K562 (cell line): ENCODE data around the gene FAM161A. TPM values are rescaled to one million over a fixed set of nuclear protein-coding genes. Genes with fewer than 3 reads are reported as not detected.

Experiments used
- ATAC-seq: fragments of 200-7000 bp; cut with Tn5 transposase; 3 replicates; pipeline ENCODE4 v1.9.1; 2020; ENCODE audit warnings: moderate library complexity
- BruUV-seq: library from RNA; stranded (reverse); fragments of 400-500 nt; replicated peaks from 2 replicates; lab custom pipeline; 2021; lab: Mats Ljungman, UMichigan
- CTCF ChIA-PET: fragments of 300-600 bp; formaldehyde crosslinking; extraction: SDS; loops from one replicate; lab custom pipeline; 2021; ENCODE audit warnings: low intra/inter-chr PET ratio; lab: Yijun Ruan, JAX
- POLR2A ChIA-PET: fragments of 300-600, 350-650 bp; sonication (Branson Sonifier 250); formaldehyde crosslinking; extraction: SDS; loops from one replicate; lab custom pipeline; 2021; ENCODE audit warnings: antibody characterized with exemption, inconsistent platforms; lab: Yijun Ruan, JAX
- DNase-seq, 4 experiments: peaks; one replicate each; pipeline versions ENCODE4 v3.0.0 to v3.0.0-alpha.2; 2011 to 2018; ENCODE audit warnings: low spot score in 3 of 4, mixed read lengths in 3 of 4; ENCODE audit errors: extremely low read depth in 1 of 4
- FAIRE-seq: peaks from 2 replicates; lab custom pipeline; 2011; peaks lifted over from hg19 to GRCh38; lab: Jason Lieb, UNC
- H2AFZ ChIP-seq: 2 replicates; pipeline ENCODE4 v1.6.0; 2011; ENCODE audit warnings: low read depth, low read length, control low read depth, inconsistent platforms
- H3K27ac ChIP-seq: fragments of 200-600 bp; 3 replicates; pipeline ENCODE4 v1.8.0; 2011; ENCODE audit warnings: low read depth, mild to moderate bottlenecking, control low read depth, inconsistent platforms, low read length, moderate library complexity, mixed read lengths; ENCODE audit errors: extremely low read depth
- H3K27me3 ChIP-seq, 2 experiments: fragments of 300-600 bp in 1 of 2; 2 replicates in 1 of 2; 3 replicates in 1 of 2; pipeline versions ENCODE4 v1.6.0 to v1.8.0; 2011; ENCODE audit warnings: inconsistent platforms in 2 of 2, low read length in 2 of 2, mild to moderate bottlenecking in 1 of 2, mixed read lengths in 1 of 2, moderate library complexity in 1 of 2; ENCODE audit not compliant: control insufficient read depth in 2 of 2, insufficient read depth in 2 of 2
- H3K36me3 ChIP-seq: fragments of 300-600 bp; 3 replicates; pipeline ENCODE4 v1.8.0; 2011; ENCODE audit warnings: mild to moderate bottlenecking, low read length, inconsistent platforms; ENCODE audit not compliant: control insufficient read depth, insufficient read depth
- H3K4me1 ChIP-seq, 2 experiments: fragments of 200-600 bp in 1 of 2; replicated peaks in 1 of 2; 2 replicates in 1 of 2; 3 replicates in 1 of 2; pipeline versions ENCODE4 v1.5.1 to v1.8.0; 2011; ENCODE audit warnings: inconsistent platforms in 2 of 2, low read length in 2 of 2, mild to moderate bottlenecking in 1 of 2, mixed read lengths in 1 of 2, moderate library complexity in 1 of 2; ENCODE audit not compliant: control insufficient read depth in 2 of 2, insufficient read depth in 2 of 2
- H3K4me2 ChIP-seq: 2 replicates; pipeline ENCODE4 v1.6.1; 2011; ENCODE audit warnings: low read length, control low read depth, inconsistent platforms, mixed read lengths; ENCODE audit not compliant: insufficient read depth
- H3K4me3 ChIP-seq: fragments of 200-600 bp; sonication (generic), shearing (Covaris generic); 2 replicates; pipeline ENCODE4 v1.5.1; 2016; ENCODE audit warnings: control low read depth, inconsistent platforms
- H3K79me2 ChIP-seq: fragments of 200-600 bp; 3 replicates; pipeline ENCODE4 v1.8.0; 2011; ENCODE audit warnings: low read length, inconsistent platforms; ENCODE audit not compliant: control insufficient read depth, insufficient read depth
- H3K9ac ChIP-seq, 2 experiments: 2 replicates each; pipeline versions ENCODE4 v1.6.0 to v1.6.1; 2011; ENCODE audit warnings: low read depth in 2 of 2, low read length in 2 of 2, control low read depth in 1 of 2, inconsistent platforms in 1 of 2, mild to moderate bottlenecking in 1 of 2, mixed read lengths in 1 of 2; ENCODE audit not compliant: insufficient read depth in 1 of 2
- H3K9me1 ChIP-seq: one replicate; pipeline ENCODE4 v1.6.0; 2011; ENCODE audit warnings: inconsistent platforms, mild to moderate bottlenecking, low read length, moderate library complexity; ENCODE audit not compliant: control insufficient read depth, insufficient read depth
- H3K9me3 ChIP-seq: replicated peaks from 2 replicates; pipeline ENCODE4 v1.5.1; 2011; ENCODE audit warnings: low read depth, low read length, inconsistent platforms; ENCODE audit not compliant: control insufficient read depth, insufficient read depth
- H4K20me1 ChIP-seq: replicated peaks from 2 replicates; pipeline ENCODE4 v1.6.1; 2011; ENCODE audit warnings: low read length, inconsistent platforms, mixed read lengths; ENCODE audit not compliant: control insufficient read depth, insufficient read depth
- FOXJ3 ChIP-seq: sonication (generic); formaldehyde crosslinking; IDR thresholded peaks from 2 replicates; pipeline ENCODE4 v1.4.0; 2020; ENCODE audit warnings: mild to moderate bottlenecking, missing genetic modification reagents
- MTA2 ChIP-seq: fragments of 450-650 bp; IDR thresholded peaks from 2 replicates; pipeline ENCODE4 v1.6.1; 2016; ENCODE audit warnings: low read depth
- MYC ChIP-seq, 2 experiments: fragments of 250-450 bp in 1 of 2; sonication (Bioruptor Pico) in 1 of 2; IDR thresholded peaks; 2 replicates each; pipeline versions ENCODE4 v1.5.1 to v1.6.1; 2012 to 2021; ENCODE audit warnings: low read depth in 2 of 2, borderline replicate concordance in 1 of 2, improper control_type of control experiment in 1 of 2, low read length in 1 of 2, mild to moderate bottlenecking in 1 of 2, moderate library complexity in 1 of 2
- NFYB ChIP-seq: IDR thresholded peaks from 2 replicates; pipeline ENCODE4 v1.6.1; 2011; ENCODE audit warnings: mild to moderate bottlenecking, moderate library complexity; ENCODE audit not compliant: insufficient read length; ENCODE audit errors: extremely low read depth
- SUPT5H ChIP-seq: fragments of 450-650 bp; IDR thresholded peaks from 2 replicates; pipeline ENCODE4 v1.6.1; 2016
- WGBS: fragments of 100-300 bp; shearing (Covaris generic); methylation state at CpG from one replicate; pipeline ENCODE4 v1.1.6; 2016; ENCODE audit warnings: low coverage, mixed read lengths; ENCODE audit not compliant: insufficient coverage; ENCODE audit errors: missing lambda C conversion rate; 5-methylcytosine and 5-hydroxymethylcytosine counted together
- in situ Hi-C: fragments of 300-500 bp; cut with MboI; formaldehyde crosslinking; loops from 4 replicates; pipeline ENCODE4 v1.15.0; 2018; ENCODE audit warnings: inconsistent platforms, mixed read lengths
- intact Hi-C: fragments of 100-400 bp; cut with micrococcal nuclease; formaldehyde crosslinking; loops from 2 replicates; pipeline ENCODE4 v1.14.2; 2022
- polyA plus RNA-seq, 8 experiments: library from polyadenylated mRNA; depleted of rRNA in 4 of 8; stranded (reverse) in 5 of 8; unstranded in 3 of 8; fragments of >200 nt; fragmentation: Nextera tagmentation in 2 of 8; fragmentation: Illumina TruSeq in 1 of 8; extraction: Ambion mirVana in 2 of 8; extraction: Trizol in 1 of 8; gene quantifications; 2 replicates each; pipeline versions ENCODE4 v1.2.1 to v1.2.3, GENCODE V29; 2011 to 2014; ENCODE audit warnings: inconsistent platforms in 1 of 8, missing spikeins in 1 of 8
- total RNA-seq, 7 experiments: library from RNA; depleted of rRNA in 6 of 7; stranded (reverse); fragments of >200 nt in 6 of 7; fragmentation: Illumina TruSeq in 2 of 7; extraction: Trizol in 2 of 7; gene quantifications; 2 replicates each; pipeline versions ENCODE4 v1.2.1 to v1.2.3, GENCODE V29; 2011 to 2021; ENCODE audit warnings: low replicate concordance in 1 of 7
- TF ChIP-seq, protein P1 (sequence below): IDR thresholded peaks from 2 replicates; pipeline ENCODE4 v1.6.1; 2012; ENCODE audit warnings: low read depth, low read length, improper control_type of control experiment, borderline replicate concordance
- TF ChIP-seq, protein P2 (sequence below): sonication (generic); formaldehyde crosslinking; IDR thresholded peaks from 2 replicates; pipeline ENCODE4 v1.8.1; 2023; ENCODE audit warnings: mild to moderate bottlenecking, missing genetic modification reagents
- TF ChIP-seq, protein P3 (sequence below), 2 experiments: fragments of 450-650 bp in 1 of 2; sonication (generic) in 1 of 2; formaldehyde crosslinking; conservative IDR thresholded peaks; 2 replicates each; pipeline versions ENCODE4 v1.4.0 to v1.8.1; 2020 to 2022; ENCODE audit warnings: mild to moderate bottlenecking in 1 of 2, missing genetic modification reagents in 1 of 2

FAM161A gene
- total and polyA plus RNA-seq, 9 of the 15 experiments (the other 6 are each of a cell fraction or from before 2014, with no cell fraction given), result 0.27 to 1.4 (median 0.80) TPM

DNA sequence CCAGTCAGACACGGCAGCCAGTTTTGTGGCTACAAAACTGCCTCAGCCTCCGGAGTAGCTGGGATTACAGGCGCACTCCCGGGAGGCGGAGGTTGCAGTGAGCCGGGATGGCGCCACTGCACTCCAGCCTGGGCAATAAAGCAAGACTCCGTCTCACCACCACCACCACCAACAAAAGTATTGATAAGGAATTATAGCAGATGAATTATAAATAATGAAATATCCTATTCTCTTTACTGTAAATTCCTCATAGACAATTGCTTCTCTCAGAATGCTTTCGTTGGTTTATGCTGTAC, 1.4 kb upstream of the FAM161A start (continued):
- TF ChIP-seq, protein P1, sequence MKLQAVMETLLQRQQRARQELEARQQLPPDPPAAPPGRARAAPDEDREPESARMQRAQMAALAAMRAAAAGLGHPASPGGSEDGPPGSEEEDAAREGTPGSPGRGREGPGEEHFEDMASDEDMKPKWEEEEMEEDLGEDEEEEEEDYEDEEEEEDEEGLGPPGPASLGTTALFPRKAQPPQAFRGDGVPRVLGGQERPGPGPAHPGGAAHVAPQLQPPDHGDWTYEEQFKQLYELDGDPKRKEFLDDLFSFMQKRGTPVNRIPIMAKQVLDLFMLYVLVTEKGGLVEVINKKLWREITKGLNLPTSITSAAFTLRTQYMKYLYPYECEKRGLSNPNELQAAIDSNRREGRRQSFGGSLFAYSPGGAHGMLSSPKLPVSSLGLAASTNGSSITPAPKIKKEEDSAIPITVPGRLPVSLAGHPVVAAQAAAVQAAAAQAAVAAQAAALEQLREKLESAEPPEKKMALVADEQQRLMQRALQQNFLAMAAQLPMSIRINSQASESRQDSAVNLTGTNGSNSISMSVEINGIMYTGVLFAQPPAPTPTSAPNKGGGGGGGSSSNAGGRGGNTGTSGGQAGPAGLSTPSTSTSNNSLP, result no peak
- TF ChIP-seq MTA2, result no peak

DNA sequence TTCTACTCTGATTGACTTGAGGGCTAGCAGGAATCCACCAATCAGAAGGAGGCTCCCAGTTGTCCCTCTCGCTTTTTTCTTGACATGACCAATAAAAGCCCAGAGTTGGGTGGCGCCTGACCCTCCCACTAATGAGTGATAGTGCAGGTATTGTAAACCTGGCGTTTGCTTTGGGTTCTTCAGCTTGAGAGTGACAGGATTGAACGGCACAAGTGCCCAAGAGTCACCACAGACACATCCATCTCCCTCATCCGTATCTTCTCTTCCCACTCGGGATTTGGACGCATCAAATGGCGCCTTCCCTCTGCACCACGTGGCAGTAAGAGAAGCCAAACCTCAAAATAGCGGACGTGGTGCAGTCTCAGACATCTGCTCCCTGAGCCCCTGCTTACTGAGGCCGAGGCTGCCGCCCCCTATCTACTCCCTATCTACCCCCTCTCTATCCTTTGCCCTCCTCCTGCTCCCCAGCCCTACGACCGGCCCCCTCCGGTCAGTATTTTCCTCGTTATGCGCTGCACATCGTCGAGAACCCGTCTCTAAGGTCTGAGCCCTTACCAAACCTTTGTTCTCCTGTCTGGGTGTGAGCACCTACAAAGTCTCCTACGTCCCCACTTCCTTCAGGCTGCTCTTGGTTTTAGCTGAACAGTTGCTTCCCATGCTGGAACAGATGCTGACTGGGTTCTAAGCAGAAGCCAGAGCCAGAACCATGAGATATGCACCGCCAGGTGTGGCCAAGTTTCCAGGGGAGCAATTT, 881 bp upstream of the FAM161A start:
- Histone ChIP-seq H3K4me2 (peak overlapping the region; percentile 96), H3K9me1 (peaks cover 4% of the 10 kb centered on the region), H3K4me3 (peak overlapping the region; percentile 80), H2AFZ (peak overlapping the region; percentile 100), H3K27ac (no peak overlapping the region; the same call in 2 of the 3 replicates), H3K79me2 (no peaks in the 10 kb centered on the region), H3K4me1 (peaks cover 0 to 14% of the 10 kb centered on the region in 2 experiments; a peak in 4 of 5 replicates), H4K20me1 (no peaks in the 10 kb centered on the region), H3K9me3 (no peaks in the 10 kb centered on the region), H3K9ac (peak overlapping the region; percentile 69 to 93; a peak in 3 of 4 replicates), H3K27me3 (peaks cover 0 to 4% of the 10 kb centered on the region in 2 experiments; a peak in 2 of 5 replicates), H3K36me3 (no peaks in the 10 kb centered on the region)
- no TSS peak for BruUV-seq
- in situ Hi-C loops (no loop called here), intact Hi-C loops (no loop called here)
- WGBS, result 65% methylated on average over 19 of the region's 23 CpGs
- POLR2A ChIA-PET, result interaction anchor here (0.7 to 1.3 kb wide), 2 partner anchors 16 to 44 kb away, joined by 3 to 6 read pairs; no protein-coding TSS in a partner anchor
- ATAC-seq (peak; percentile 95), FAIRE-seq (peak; percentile 96), DNase-seq (peak; percentile 88 to 96 (median 94))
- CTCF ChIA-PET, result no interaction called here
- TF ChIP-seq, protein P2, sequence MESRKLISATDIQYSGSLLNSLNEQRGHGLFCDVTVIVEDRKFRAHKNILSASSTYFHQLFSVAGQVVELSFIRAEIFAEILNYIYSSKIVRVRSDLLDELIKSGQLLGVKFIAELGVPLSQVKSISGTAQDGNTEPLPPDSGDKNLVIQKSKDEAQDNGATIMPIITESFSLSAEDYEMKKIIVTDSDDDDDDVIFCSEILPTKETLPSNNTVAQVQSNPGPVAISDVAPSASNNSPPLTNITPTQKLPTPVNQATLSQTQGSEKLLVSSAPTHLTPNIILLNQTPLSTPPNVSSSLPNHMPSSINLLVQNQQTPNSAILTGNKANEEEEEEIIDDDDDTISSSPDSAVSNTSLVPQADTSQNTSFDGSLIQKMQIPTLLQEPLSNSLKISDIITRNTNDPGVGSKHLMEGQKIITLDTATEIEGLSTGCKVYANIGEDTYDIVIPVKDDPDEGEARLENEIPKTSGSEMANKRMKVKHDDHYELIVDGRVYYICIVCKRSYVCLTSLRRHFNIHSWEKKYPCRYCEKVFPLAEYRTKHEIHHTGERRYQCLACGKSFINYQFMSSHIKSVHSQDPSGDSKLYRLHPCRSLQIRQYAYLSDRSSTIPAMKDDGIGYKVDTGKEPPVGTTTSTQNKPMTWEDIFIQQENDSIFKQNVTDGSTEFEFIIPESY (CRISPR knock-in tag), result peak; percentile 97
- TF ChIP-seq, protein P3, sequence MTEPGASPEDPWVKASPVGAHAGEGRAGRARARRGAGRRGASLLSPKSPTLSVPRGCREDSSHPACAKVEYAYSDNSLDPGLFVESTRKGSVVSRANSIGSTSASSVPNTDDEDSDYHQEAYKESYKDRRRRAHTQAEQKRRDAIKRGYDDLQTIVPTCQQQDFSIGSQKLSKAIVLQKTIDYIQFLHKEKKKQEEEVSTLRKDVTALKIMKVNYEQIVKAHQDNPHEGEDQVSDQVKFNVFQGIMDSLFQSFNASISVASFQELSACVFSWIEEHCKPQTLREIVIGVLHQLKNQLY (CRISPR knock-in tag; conservative IDR thresholded peaks at IDR 0.05), result no peak
- 0 out of 2 replicates have a peak, but pooled peaks have one; percentile 12 for TF ChIP-seq MYC (IDR thresholded peaks at IDR 0.05; ENCODE audit: low read depth, low read length)
- TF ChIP-seq MYC (CRISPR knock-in tag; IDR thresholded peaks at IDR 0.05; ENCODE audit: borderline replicate concordance, low read depth), result no peak
- TF ChIP-seq NFYB, result peak; percentile 83
- TF ChIP-seq SUPT5H, result no peak
- no peak for TF ChIP-seq FOXJ3 (CRISPR knock-in tag)
